Activated T-cell treated with anti-CD3 and anti-CD28 coated beads, Interleukin-2, amount 50 U/mL, for 4 hours (primary cell): ENCODE results near the gene MKLN1. TPM values are rescaled to one million over a fixed set of nuclear protein-coding genes. Genes with fewer than 3 reads are reported as not detected.
A peak's percentile ranks its signal among the peaks of the same experiment; 100 is the strongest.
"Not testable (repeated sequence)": the region's sequence is repeated elsewhere in the genome, so short reads cannot be mapped to it uniquely, and the experiment has no call there.

Experiments used
- ATAC-seq, 2 donors: fragments of 200-7000 bp; cut with Tn5 transposase; one replicate each; pipeline ENCODE4 v1.10.0; 2021
- DNase-seq: peaks from one replicate; pipeline ENCODE4 v3.0.0-alpha.2; 2020
- H3K27me3 Mint-ChIP-seq: one replicate; pipeline ENCODE4 v1.8.0; 2021; ENCODE audit warnings: low read depth, mixed read lengths
- H3K36me3 Mint-ChIP-seq: one replicate; pipeline ENCODE4 v1.8.0; 2022; ENCODE audit warnings: mixed read lengths; ENCODE audit not compliant: insufficient read depth
- H3K4me1 Mint-ChIP-seq: one replicate; pipeline ENCODE4 v1.8.0; 2021; ENCODE audit warnings: low read depth, mixed read lengths
- H3K4me3 Mint-ChIP-seq: one replicate; pipeline ENCODE4 v1.8.0; 2021; ENCODE audit warnings: mild to moderate bottlenecking, moderate library complexity, mixed read lengths
- H3K9me3 Mint-ChIP-seq: one replicate; pipeline ENCODE4 v1.8.0; 2021; ENCODE audit warnings: mixed read lengths
- total RNA-seq, 3 donors: library from RNA; stranded (reverse); gene quantifications; one replicate each; pipeline ENCODE4 v1.2.1, GENCODE V29; 2021

Gene MKLN1
- total RNA-seq, 3 donors from 2014 or later, result 26.7 to 29.6 (median 28.8) TPM

DNA sequence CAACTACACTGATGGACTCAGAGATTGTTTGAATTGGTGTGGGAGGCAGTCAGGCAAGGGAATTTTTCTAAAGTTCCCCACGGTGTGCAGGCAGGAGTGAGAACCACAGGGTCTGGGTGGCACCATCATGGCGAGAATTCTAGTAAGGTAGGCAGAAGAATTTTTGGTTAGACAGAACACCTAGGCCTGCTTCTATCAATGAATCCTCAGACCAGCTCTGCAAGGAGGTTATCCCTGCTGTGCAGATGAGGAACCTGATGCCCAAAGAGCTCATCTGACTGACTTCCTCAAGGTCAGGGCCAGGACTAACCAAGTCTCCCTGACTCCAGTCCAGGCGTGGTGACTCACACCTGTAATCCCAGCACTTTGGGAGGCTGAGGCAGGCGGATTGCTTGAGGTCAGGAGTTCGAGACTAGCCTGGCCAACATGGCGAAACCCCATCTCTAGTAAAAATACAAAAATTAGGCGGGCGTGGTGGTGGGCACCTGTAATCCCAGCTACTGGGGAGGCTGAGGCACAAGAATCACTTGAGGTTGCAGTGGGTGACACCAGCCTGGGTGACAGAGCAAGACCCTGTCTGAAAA, 177.5 kb downstream of the MKLN1 start:
- DNase-seq, ATAC-seq, H3K36me3 Mint-ChIP-seq, H3K4me3 Mint-ChIP-seq, H3K27me3 Mint-ChIP-seq, H3K9me3 Mint-ChIP-seq: not testable (repeated sequence)
- H3K4me1 Mint-ChIP-seq, result peaks cover 44% of the 10 kb centered on the region

DNA sequence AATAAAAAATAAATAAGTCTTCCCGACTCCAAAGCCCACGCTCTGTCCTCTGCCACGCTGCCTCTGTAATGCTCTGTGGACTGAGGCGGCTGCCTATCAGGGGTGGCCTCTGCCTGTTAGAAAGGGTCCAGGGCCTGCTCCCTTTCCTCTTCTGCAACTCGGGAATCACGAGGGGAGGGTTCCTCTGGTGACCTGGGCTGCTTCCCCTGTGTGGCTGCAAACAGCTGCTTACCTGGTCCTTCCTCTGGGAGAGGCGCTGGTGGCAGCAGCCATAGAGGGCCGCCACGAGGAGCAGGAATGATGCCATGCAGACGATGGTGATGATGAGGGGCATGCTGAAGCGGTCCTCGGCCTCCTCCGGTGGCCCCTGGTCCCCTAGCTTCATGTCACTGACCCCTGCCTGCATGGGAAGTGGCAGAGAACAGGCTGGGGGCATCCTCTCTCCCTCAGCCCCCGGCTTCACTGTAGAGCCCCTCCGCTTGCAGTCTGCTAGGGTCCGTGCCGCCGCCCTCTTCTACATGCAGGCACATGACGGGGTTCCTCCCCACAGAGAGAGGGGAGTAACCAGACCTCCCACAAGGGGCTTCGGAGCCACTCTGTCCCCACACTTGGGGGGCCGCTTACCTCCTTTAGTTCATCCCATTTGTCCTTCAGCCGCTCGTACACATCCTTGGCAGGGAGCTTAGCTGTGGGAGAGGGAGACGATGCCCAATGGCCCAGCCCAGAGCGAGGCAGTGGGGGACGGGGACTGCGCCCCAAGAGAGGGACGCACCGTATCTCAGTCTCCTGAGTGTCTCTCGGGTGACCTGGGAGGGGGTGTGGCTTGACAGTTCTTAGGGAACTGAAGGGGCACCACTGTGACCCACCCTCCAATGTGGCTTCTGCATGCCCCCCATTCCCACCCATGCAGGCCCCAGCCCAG, 178.2 kb downstream of the MKLN1 start:
- peaks cover 38% of the 10 kb centered on the region for H3K4me1 Mint-ChIP-seq
- H3K27me3 Mint-ChIP-seq, result peaks cover 7% of the 10 kb centered on the region
- ATAC-seq (no peak), DNase-seq (no peak)
- no peaks in the 10 kb centered on the region for H3K9me3 Mint-ChIP-seq
- no peaks in the 10 kb centered on the region for H3K36me3 Mint-ChIP-seq
- no peak overlapping the region for H3K4me3 Mint-ChIP-seq

DNA sequence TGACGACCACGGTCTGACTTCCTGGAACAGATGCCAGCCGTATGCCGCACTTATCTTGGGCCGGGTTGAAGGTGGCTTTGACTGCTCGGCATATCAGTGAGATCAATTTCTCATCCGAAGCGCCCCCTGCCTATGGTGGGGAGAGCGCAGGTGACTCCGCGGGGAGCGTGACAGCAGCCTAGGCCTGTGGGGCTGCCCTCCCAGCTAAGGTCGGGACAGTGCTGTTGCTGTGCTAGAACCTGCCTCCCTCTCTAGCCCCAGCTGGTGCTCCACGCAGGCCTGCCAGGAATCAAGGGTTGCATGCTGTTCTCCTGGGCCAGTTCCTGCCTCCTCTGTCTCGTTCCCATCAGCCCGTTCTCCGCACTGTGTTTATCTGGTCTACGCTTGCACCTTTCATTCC, 178.9 kb downstream of the MKLN1 start:
- DNase-seq, result no peak
- ATAC-seq, result no peak
- no peaks in the 10 kb centered on the region for H3K36me3 Mint-ChIP-seq
- H3K4me1 Mint-ChIP-seq, result peaks cover 31% of the 10 kb centered on the region
- H3K9me3 Mint-ChIP-seq, result no peaks in the 10 kb centered on the region
- peaks cover 7% of the 10 kb centered on the region for H3K27me3 Mint-ChIP-seq
- no peak overlapping the region for H3K4me3 Mint-ChIP-seq

DNA sequence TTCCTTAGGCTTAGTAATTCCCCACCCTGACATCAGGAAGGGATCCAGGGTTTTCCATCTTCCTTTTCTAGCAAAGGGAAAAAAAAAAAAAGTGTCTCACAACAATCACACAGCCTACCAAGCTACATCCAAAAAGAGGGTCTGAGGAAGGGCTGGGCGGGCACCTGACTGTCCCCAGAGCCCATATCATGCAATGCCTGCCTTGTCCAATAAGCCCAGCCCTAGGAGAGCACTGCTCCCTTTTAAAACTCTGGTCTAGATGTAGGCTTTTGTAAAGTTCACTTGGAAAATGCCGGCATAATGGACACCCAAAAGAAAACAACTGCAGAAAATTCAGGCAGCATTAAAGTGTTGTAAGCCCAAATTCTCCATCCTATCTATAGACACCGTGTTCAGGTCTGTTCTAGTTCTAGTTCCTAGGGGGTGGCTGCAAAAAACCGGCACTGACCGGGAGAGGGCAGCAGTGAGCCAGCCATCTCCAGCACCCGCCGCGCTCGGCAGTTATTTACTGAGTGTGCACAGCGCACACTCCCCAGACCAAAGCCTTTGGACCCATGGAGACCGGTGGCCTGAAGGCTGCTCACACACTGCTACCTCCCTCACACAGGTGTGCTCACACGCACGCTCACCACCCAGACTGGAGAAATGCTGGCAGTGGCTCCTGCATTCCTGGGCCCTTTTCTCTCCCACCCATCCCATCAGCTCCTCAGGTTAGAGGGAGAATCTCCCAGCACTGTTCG, 180.1 kb downstream of the MKLN1 start:
- no peak overlapping the region for H3K4me3 Mint-ChIP-seq

DNA sequence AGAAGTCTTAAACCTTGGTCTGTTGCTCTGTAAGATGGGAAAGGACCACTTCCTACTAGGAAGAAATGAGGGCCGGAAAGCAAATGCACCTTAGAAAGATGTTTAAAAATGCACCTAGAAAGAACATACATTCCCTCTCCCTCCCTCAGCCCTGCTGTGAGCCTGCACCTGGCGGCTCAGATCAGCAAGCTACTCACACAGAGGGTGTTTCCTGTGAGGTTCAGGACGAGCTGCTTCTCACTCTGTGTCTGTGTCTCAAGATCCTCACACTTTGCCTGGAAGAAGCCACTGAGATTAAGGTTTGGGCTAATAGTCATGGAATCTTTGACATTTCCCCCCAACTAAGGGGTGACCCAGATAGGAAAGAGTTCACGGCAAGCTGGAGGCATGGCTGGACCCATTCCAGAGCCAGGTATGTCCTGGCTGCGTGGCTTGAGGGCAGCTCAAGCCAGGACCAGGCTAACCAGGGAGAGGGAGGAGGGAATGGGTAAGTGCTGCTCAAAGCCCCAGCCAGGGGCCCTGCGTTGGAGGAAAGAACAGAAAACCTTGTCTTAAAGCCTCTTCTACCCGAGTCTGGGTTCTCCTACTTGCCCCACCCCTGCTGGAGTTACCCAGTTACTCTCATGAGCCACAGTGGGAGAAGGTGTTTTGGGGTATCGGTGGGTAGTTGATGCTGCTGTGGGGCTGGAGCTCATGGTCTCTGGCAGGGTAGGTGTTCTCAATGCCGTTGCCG, 181.2 kb downstream of the MKLN1 start:
- Mint-ChIP-seq H3K27me3 (peaks cover 9% of the 10 kb centered on the region), H3K4me3 (no peak overlapping the region), H3K9me3 (no peaks in the 10 kb centered on the region), H3K4me1 (peaks cover 27% of the 10 kb centered on the region), H3K36me3 (no peaks in the 10 kb centered on the region)
- ATAC-seq (no peak), DNase-seq (no peak)

More for the DNA sequence above, 180.1 kb downstream of the MKLN1 start:
- ATAC-seq, result peak; percentile 92 to 93
- DNase-seq, result peak; percentile 79
- Mint-ChIP-seq H3K4me1 (peaks cover 24% of the 10 kb centered on the region), H3K27me3 (peaks cover 7% of the 10 kb centered on the region), H3K9me3 (no peaks in the 10 kb centered on the region), H3K36me3 (no peaks in the 10 kb centered on the region)

DNA sequence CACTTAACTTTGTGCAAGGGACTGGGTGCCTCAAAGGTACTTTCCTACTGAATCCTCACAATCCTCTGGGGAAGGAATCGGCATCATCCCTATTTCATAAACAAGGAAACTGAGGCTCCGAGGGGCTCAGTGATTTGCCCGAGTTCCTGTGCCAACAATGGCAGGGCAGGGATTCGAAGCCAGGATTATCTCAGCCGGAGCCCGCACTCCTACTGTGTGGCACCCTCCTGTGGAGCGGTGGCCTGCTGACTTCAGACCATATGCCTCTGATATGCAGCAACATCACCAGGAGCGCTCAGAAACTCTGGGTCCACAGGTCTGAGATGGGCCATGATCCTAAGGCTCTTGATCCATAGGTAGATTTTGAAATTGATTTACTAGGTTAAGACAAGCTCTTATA, 182.1 kb downstream of the MKLN1 start:
- no peaks in the 10 kb centered on the region for H3K9me3 Mint-ChIP-seq
- no peak for DNase-seq
- H3K4me1 Mint-ChIP-seq, result peaks cover 25% of the 10 kb centered on the region
- H3K4me3 Mint-ChIP-seq, result no peak overlapping the region
- ATAC-seq, result no peak
- no peaks in the 10 kb centered on the region for H3K36me3 Mint-ChIP-seq
- H3K27me3 Mint-ChIP-seq, result peaks cover 9% of the 10 kb centered on the region

DNA sequence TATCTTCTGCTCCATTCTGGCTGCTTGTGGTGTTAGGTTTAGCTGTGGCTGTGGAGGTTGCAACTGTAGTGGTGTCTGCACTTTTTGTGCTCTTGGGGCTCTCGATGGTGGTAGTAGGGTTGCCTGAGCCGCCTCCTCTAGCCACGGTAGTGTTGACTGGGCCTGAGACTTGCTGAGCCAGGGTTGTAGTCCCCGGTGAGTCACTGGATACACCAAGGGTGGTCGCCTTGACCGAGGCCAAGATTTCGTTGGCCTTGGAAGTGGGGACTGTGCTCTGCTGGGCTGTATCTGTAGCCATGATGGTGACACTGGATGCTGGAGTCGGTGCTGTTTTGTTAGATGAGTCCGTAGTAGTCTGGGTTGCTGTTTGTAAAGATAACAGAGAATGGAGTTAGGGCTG, 183.4 kb downstream of the MKLN1 start:
- peaks cover 9% of the 10 kb centered on the region for H3K27me3 Mint-ChIP-seq
- no peaks in the 10 kb centered on the region for H3K36me3 Mint-ChIP-seq
- DNase-seq, result no peak
- peaks cover 21% of the 10 kb centered on the region for H3K4me1 Mint-ChIP-seq
- no peaks in the 10 kb centered on the region for H3K9me3 Mint-ChIP-seq
- no peak overlapping the region for H3K4me3 Mint-ChIP-seq
- ATAC-seq, result no peak

DNA sequence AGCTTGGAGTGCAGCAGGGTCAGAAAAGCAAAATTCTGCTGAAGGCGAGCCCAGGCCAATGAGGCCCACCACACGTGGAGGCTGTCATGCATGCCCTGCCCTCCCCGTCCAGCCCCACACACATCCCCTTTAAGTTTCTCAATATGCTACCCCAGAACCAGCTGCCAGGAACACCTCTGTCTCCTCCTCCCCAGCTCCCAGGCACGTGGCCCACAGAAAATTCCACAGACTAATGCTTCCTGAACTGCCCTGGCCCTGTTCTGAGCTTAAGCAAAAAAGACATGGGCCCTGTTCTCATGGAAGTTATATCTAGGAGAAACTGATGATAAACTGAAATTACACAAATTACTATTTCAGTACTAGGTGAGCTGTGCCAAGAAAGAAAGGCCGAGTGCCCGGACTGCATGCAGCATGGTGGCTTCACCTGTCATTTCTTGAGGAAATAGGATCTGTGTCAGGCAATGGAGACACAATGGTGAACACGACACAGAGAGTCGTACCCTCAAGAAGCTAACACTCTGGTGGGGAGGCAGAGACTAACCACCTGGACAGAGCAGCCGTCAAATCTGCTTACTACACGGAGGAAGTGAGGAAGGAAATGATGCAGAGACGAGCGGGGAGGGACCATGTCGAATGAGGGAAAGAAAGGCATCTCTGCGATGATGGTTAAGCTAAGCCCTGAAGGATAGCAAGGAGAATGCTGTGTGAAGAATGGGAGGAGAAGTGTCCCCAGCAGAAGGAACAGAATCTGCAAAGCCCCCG, 184.3 kb downstream of the MKLN1 start:
- no peak for ATAC-seq
- no peak overlapping the region for H3K4me3 Mint-ChIP-seq

DNA sequence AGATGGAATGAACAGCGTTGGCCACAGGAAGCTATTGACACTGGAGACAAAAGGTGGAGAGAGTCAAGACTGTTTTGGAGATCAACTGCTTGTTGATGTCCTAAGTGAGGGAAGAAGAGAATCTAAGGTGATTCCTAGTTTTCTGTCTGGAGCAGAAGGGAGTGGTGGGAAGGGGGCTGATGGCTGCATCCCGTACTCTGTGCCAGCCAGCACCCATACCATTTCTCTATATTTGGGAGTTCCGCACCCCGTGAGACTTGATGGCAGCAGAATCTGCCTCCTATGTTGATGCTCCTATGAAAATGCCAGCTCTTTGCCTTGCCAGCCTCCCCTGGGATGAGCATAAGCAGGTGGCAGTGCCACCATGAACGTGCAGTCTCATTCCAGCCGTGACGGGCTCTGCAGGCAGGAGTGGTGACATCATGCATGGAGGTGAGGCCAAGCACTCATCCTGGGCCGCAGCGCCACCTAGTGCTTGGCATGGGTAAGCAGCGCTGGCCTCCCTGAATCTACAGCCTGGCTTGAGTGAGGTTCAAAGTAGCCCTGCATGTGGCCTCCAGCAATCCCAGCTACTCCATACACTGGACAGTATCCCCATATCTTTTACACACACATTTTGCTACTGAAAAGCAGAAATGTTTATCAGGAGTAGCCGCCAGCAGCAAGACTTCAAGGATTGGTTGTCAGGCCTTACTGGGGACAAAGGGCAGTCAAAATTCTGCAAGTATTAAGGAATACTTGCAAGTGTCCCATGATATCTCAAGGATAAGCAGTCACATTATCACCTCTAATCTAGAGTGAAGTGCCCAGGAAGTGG, 185.8 kb downstream of the MKLN1 start:
- peak; percentile 73 for DNase-seq
- peak; percentile 99 for ATAC-seq
- Mint-ChIP-seq H3K36me3 (no peaks in the 10 kb centered on the region), H3K4me3 (no peak overlapping the region), H3K4me1 (peaks cover 16% of the 10 kb centered on the region), H3K9me3 (no peaks in the 10 kb centered on the region), H3K27me3 (peaks cover 9% of the 10 kb centered on the region)

More for the DNA sequence above, 184.3 kb downstream of the MKLN1 start:
- Mint-ChIP-seq H3K9me3 (no peaks in the 10 kb centered on the region), H3K4me1 (peaks cover 21% of the 10 kb centered on the region), H3K27me3 (peaks cover 9% of the 10 kb centered on the region), H3K36me3 (no peaks in the 10 kb centered on the region)
- DNase-seq, result no peak

DNA sequence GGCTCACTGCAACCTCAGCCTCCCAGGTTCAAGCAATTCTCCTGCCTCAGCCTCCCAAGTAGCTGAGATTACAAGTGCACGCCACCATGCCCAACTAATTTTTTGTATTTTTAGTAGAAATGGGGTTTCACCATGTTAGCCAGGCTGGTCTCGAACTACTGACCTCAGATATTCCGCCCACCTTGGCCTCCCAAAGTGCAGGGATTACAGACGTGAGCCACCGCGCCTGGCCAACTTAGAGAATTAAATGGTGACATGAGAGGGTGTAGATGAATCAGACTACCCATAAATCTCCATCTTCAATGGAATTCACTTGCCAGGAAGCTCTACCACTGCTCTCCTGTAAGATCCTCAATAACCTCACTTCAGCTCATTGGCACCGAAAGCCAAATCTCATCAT, 187.8 kb downstream of the MKLN1 start:
- H3K27me3 Mint-ChIP-seq, H3K9me3 Mint-ChIP-seq, DNase-seq, H3K4me3 Mint-ChIP-seq, H3K36me3 Mint-ChIP-seq, ATAC-seq: not testable (repeated sequence)
- H3K4me1 Mint-ChIP-seq, result peaks cover 13% of the 10 kb centered on the region

DNA sequence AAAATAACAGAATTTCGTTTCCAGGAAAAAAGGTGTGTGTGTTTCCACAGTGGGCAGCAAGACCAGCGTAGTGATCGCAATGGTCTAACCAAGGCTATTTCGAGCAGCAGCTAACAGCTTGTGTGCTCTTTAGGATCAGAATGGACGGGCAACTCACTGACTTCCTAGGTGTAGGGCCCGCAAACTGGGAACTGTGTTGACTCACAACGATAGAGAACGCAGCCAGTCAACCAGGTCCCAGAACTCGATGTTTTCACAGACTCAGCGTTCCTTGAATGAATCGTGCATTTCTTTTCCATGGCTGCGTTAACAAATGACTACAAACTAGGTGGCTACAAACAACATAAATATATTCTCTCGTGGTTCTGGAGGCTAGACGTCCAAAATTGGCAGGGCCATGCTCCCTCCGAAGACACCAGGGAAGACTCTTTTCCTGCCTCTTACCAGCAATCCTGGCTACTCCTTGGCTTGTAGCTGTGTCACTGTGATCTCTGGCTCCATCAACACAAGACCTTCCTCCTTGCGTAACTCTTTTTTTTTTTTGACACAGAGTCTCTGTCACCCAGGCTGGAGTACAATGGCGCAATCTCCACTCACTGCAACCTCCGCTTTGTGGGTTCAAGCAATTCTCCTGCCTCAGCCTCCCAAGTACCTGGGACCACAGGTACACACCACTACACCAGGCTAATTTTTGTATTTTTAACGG, 189.7 kb downstream of the MKLN1 start:
- Mint-ChIP-seq H3K36me3 (no peaks in the 10 kb centered on the region), H3K4me3 (no peak overlapping the region), H3K27me3 (peaks cover 5% of the 10 kb centered on the region), H3K4me1 (peaks cover 13% of the 10 kb centered on the region), H3K9me3 (no peaks in the 10 kb centered on the region)
- ATAC-seq, result no peak
- no peak for DNase-seq

DNA sequence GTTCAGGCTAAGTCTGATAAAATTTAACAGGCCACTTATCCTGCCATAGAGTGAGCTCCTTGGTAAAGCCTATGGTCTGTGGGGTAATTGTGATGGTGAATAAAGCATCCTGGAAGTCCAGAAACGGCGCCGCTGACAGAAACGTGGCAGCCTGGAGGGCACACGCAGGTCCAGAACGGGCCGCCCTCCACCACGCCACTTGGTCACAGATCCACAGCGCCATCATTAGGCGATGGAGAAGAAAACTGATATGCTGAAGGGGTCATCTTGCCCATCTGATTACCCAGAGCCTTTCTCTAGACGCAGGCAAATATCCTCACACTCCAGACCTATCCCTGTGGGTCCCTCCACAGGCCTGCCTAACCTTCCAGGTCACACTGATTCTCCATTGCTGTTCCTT, 190.9 kb downstream of the MKLN1 start:
- H3K27me3 Mint-ChIP-seq, result peaks cover 4% of the 10 kb centered on the region
- no peak for DNase-seq
- no peak for ATAC-seq
- no peak overlapping the region for H3K4me3 Mint-ChIP-seq
- H3K9me3 Mint-ChIP-seq, result no peaks in the 10 kb centered on the region
- no peaks in the 10 kb centered on the region for H3K36me3 Mint-ChIP-seq
- H3K4me1 Mint-ChIP-seq, result peaks cover 14% of the 10 kb centered on the region
